G401.6 (cell line): Measurements from ENCODE around the gene WWTR1.
A peak's percentile ranks its signal among the peaks of the same experiment; 100 is the strongest.

ENCODE experiments used
- FAIRE-seq: peaks from 2 replicates; lab custom pipeline; 2012; peaks lifted over from hg19 to GRCh38; lab: Jason Lieb, UNC

The WWTR1 gene

DNA sequence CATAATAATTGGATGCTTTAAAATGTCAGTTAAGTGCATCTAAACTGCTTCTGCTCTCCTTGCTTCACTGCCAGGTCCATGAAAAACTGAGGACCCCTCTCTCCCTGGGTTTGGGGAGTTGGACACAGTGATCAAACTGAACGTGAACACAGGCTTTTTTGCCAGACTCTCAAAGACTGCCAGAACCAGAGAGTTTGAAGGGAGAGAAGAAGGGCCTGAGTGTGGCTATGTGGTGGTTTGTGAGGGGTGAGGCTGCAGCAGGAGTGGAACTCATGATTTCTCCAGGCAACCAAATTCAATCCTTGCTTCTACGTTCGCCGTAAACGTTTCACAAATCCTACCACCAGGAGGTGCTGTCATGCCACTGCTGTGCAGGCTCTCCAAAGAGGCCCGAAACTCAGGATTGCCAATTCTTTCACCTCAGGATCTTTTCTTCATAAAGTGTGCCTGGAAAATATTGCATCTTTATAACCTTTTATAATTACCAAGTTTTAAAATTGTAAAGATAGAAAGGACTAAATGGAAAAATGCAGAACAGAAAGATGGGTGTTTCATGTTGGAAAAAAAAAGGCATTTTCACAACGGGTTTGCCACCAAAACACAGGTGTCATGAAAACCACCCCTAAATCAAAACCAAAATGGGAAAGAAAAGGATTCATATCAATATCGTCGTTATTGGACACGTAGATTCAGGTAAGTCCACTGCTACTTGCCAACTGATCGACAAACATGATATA lies 163.6 kb downstream of the WWTR1 start:
- peak; percentile 93 for FAIRE-seq

GRCh38 chr3:149493315-149494021 lies 164.4 kb downstream of the WWTR1 start:
- no peak for FAIRE-seq

- no peak for FAIRE-seq
Measured at GRCh38 chr3:149490260-149490971, 167.4 kb downstream of the WWTR1 start.

GRCh38 chr3:149489060-149489690 lies 168.7 kb downstream of the WWTR1 start:
- peak; percentile 13 for FAIRE-seq

DNA sequence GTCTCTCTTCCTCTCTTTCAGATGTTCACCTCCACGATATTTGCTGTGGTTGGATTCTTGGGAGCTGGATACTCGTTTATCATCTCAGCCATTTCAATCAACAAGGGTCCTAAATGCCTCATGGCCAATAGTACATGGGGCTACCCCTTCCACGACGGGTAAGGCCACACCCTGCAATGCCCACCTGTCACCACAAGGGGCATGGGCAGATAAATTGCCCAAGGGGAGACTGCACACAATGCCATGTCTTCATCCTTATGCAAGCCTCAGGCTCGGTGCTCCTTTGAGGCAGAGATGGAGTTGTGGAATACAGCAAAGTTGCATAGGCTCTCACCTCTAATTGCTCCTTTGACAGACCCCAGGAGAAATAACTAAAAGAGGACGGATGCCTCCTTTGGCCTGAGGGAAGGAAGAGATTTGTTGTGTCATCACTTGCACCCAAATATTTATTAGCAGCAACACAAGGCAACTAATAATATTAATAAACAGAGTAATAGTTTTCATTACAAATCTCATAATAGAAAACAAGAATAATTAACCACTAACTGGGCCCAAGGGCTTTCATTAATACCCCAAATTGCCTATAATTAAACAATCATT lies 170.1 kb downstream of the WWTR1 start:
- no peak for FAIRE-seq

DNA sequence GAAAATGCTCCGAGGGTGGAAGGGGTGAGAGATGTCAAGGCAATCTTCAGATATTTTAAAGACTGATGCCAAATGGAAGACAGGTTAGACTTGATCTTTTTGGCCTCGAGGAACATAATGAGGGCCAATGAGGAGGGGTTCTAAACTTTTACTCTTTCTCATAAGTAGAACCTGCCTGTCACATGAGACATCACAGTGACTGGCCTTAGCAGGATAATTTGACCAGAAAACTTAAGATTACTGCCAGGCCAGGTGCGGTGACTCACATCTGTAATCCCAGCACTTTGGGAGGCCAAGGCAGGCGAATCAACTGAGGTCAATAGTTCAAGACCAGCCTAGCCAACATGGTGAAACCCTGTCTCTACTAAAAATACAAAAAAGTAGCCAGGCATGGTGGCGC lies 171.1 kb downstream of the WWTR1 start:
- FAIRE-seq = no peak

- no peak for FAIRE-seq
Measured at GRCh38 chr3:149481491-149481890, 176.3 kb downstream of the WWTR1 start.

- FAIRE-seq = no peak
Measured at GRCh38 chr3:149481056-149481455, 176.8 kb downstream of the WWTR1 start.

DNA sequence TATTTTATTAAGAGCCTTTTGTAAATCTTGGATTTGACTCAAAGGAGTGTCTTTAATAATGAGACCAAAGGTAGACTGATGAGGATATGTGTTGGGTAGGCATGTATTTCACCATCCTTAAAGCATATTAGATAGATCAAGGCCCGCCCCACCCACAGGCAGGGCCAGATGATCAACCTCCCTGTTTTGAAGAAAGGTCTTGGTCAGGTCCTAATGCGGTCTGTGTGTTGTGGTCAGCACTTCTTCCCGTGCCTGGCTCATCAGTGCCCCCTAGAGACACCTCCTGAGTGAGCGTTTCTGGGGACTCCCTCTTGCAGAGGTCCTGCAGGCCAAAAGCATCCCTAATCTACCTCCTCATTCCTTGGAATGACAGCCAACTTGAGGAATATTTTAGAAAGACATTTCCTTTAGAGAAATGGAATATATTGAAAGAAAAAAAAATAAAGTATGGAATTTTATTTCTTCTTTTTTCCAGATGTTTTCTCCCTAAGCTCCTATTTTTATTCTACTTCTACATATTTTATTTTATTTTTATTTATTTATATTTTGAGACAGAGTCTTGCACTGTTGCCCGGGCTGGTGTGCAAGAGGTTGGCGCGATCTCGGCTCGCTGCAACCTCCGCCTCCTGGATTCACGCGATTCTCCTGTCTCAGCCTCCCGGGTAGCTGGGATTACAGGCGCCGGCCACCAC lies 177.4 kb downstream of the WWTR1 start:
- FAIRE-seq = peak; percentile 96

- FAIRE-seq = no peak
Measured at GRCh38 chr3:149479621-149480325, 178.1 kb downstream of the WWTR1 start.

DNA sequence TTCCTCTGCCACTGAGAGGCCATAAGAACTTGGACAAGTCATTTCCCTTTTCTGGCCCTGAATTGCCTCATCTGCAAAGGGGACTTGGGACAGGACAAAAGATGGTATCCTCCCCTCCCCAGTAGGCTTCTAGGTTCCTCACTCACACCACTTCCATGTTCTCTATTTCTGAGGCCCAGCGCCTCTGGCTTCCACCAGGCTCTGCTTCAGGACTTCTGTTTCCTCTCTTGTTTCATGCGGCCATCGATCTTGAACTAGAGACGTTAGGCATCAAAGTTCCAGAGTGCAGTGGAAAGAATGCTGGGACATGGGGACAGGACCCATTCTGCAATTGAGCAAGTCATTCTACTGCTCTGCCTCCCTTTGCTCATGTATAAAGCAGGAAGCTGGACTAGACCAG lies 181.6 kb downstream of the WWTR1 start:
- FAIRE-seq = no peak

DNA sequence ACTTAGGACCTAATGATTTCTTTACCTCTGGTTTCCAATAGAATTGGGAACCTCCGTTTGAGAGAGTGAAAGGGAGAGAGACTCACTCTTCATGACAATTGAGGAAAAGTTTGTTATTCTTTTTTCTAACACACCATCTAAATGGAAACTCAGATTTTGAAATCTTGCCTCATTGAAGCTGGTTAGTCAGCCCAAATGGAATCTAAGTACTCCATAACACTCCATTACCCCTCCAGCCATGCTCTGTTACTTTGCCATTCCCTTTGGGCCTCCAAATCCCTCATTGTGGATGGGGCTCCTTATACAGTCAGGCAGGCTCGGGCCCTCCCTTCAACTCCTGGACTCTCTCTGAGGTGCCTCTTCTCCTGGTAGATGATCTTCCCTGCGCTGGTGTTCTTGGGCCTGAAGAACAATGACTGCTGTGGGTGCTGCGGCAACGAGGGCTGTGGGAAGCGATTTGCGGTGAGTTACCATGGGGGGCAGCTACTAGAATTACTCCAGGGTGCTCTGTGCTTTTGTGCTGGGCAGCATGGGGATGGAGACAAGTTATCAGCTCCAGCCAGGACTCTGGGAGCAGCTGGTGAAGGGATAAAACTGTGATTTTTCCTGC lies 182.3 kb downstream of the WWTR1 start:
- FAIRE-seq = no peak

- no peak for FAIRE-seq
Measured at GRCh38 chr3:149474250-149474817, 183.5 kb downstream of the WWTR1 start, which contains the start of gene TM4SF4. Gene TM4SF4 (plus strand): TSS chr3:149474697. CDS start chr3:149474878, 181 bp downstream.

GRCh38 chr3:149473357-149474249 lies 184.2 kb downstream of the WWTR1 start:
- no peak for FAIRE-seq

- FAIRE-seq = no peak
Measured at GRCh38 chr3:149472030-149472797, 185.6 kb downstream of the WWTR1 start.

DNA sequence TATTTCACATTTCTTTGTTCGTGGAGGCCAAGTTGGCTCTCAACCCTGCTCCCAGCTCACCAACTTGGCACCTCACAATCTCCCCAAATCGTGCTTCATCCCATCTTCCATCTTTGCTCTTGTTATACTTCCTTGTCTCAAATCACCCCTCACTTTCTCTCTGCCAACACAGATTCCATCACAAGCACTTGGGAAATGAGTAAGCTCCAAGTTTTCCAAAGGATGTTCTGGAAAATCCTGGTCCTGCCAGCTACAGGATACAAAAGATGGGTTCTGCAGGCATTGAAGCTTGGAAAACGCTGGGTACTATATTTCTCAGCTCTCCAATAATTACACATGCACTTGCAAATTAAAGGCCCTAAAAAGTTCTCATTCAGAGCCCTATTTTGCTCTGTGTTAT lies 187.4 kb downstream of the WWTR1 start:
- FAIRE-seq = no peak

- FAIRE-seq = no peak
Measured at GRCh38 chr3:149468504-149469212, 189.2 kb downstream of the WWTR1 start.
